ELR (cell line): ENCODE results near the gene YJEFN3.

Experiments used
- DNase-seq: peaks from one replicate; pipeline ENCODE4 v3.0.0-alpha.2; 2015; ENCODE audit warnings: low read depth

The YJEFN3 gene

DNA sequence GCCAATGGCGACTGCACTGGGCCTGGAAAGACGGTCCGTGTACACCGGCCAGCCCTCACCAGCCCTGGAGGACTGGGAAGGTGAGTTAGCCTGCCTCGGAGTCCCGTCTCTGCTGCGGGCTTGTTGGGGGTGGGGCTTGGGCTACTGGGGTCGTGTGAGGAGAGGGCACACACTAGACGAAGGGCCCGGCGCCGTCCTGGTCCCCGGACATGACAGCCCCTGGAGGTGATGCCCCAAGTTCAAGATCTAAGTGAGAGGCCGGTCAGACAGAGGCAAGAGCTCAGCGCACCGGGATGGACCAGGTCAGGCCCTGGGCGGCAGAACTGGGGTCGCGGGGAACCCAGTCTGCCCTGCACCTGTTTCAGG lies 11.0 kb downstream of the YJEFN3 start:
- no peak for DNase-seq

DNA sequence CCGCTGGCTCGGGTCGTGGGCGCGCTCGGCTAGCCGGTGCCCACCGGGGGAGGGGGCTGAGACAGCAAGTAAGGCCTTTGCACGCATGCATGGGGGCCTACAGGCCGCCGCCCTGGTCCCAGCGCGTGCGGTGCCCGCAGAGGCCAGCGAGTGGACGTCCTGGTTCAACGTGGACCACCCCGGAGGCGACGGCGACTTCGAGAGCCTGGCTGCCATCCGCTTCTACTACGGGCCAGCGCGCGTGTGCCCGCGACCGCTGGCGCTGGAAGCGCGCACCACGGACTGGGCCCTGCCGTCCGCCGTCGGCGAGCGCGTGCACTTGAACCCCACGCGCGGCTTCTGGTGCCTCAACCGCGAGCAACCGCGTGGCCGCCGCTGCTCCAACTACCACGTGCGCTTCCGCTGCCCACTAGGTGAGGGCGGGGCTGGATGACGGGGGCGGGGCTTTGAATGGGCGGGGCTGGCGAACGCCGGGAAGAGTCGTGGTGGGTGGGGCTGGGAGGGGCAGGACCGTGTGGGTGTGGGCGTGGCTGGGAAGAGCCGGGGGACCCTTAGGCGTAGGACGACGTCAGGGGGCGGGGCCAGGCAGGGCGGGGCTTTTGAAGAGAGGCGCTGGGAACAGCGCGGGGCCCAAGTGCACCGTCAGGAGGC lies 11.5 kb downstream of the YJEFN3 start:
- DNase-seq = peak; percentile 58

DNA sequence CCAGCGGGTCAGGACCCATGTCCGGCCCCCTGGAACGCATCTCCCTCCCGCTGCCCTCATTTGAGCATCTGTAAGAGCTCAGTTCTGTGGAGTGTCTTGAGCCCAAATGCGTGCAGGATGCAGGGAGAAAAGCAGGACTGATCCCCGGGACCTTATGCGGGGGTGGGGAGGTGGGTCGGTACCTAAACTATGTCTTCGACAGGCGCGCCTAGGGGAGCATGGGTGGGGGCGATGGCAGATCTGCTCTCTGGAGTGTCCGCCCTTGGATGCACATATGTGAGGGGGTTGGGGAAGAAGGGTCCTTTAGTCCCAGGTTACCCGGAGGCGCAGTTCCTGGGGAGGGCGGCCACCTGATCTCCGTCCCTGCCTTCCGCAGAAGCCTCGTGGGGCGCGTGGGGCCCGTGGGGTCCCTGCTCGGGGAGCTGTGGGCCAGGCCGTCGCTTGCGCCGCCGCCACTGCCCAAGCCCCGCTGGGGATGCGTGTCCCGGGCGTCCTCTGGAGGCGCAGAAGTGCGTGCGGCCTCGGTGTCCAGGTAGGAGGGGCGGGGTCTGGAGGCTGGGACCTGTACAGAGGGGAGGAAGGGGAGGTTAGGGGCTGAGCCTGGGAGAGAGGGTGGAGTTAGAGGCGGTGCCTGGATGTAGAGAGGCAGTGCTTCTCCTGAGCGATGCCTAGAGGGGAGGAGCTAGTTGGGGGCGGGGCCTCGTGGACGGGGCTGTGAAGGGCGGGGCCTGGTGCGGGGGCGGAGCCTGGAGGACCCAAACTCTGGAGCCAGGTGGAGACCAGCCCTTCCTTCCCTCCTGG lies 12.2 kb downstream of the YJEFN3 start:
- DNase-seq = peak; percentile 60

DNA sequence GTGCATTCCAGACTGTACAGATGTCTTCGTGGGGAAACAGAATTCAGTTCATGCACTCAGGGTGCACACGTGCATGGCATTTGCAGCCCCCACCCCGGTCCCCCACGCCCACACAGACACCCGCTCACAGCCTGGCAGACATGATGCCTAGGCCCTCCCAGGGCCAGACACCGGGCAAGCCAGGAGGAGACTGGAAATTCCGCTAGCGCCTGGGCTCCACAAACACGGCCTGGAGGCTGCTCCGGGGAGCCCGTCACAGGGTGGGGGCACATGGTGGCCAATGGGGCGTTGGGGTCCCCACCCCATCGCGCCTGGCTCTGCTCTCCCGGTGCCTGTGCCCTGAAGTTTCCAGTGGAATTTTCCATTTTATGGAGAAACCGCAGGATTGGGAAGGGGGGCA lies 12.9 kb downstream of the YJEFN3 start:
- DNase-seq = no peak

DNA sequence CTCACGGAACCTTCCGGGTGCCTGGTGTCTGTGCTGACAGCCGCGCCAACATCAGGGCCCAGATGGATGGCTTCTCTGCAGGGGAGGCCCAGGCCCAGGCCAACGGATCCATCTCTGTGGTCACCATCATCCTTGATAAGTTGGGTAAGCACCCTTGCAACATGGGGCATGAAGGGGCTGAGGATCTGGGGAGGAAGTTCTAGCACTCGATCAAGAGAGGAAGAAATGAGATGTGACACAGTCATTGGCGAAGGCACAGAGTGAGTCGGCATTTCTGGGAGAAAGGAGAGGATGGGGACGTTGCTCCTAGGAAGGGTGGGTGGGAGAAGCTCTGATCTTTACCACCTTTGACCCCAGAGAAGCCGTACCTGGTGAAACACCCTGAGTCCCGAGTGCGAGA lies 13.8 kb downstream of the YJEFN3 start:
- no peak for DNase-seq

DNA sequence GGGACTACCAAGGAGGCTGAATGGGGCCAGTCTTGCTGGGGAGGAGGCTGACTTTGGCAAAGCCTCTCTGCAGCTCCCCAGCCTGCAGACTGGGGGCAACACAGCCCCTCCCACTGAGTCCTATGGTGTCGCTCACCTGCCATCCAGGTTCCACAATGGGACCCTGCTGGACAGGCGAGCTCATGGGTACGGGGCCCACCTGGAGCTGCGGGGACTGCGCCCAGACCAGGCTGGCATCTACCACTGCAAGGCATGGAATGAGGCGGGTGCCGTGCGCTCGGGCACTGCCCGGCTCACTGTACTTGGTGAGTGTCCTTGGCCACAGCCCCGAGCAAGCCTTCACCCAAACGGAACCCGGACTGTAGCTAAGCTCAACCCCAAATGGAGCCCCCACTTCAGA lies 14.4 kb downstream of the YJEFN3 start:
- DNase-seq = no peak

DNA sequence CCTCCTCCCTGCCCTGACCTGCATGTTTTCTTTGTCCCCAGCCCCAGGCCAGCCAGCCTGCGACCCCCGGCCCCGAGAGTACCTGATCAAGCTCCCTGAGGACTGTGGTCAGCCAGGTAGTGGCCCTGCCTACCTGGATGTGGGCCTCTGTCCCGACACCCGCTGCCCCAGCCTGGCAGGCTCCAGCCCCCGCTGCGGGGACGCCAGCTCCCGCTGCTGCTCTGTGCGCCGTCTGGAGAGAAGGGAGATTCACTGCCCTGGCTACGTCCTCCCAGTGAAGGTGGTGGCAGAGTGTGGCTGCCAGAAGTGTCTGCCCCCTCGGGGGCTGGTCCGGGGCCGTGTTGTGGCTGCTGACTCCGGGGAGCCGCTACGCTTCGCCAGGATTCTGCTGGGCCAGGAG lies 14.9 kb downstream of the YJEFN3 start:
- DNase-seq = no peak

DNA sequence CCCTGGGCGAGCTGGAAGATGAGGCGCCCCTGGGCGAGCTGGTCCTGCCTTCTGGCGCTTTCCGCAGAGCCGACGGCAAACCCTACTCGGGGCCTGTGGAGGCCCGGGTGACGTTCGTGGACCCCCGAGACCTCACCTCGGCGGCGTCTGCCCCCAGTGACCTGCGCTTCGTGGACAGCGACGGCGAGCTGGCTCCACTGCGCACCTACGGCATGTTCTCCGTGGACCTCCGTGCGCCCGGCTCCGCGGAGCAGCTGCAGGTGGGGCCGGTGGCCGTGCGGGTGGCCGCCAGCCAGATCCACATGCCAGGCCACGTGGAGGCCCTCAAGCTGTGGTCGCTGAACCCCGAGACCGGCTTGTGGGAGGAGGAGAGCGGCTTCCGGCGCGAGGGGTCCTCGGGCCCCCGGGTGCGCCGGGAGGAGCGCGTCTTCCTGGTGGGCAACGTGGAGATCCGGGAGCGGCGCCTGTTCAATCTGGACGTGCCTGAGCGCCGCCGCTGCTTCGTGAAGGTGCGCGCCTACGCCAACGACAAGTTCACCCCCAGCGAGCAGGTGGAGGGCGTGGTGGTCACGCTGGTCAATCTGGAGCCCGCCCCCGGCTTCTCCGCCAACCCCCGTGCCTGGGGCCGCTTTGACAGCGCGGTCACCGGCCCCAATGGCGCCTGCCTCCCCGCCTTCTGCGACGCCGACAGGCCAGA lies 15.7 kb downstream of the YJEFN3 start:
- DNase-seq = no peak

DNA sequence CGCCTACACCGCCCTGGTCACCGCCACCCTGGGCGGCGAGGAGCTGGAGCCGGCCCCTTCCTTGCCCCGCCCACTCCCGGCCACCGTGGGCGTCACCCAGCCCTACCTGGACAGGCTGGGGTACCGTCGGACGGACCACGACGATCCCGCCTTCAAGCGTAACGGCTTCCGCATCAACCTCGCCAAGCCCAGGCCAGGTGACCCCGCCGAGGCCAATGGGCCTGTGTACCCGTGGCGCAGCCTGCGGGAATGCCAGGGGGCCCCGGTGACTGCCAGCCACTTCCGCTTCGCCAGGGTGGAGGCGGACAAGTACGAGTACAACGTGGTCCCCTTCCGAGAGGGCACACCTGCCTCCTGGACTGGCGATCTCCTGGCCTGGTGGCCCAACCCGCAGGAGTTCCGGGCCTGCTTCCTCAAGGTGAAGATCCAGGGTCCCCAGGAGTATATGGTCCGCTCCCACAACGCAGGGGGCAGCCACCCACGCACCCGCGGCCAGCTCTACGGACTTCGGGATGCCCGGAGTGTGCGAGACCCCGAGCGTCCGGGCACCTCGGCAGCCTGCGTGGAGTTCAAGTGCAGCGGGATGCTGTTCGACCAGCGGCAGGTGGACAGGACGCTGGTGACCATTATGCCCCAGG lies 16.4 kb downstream of the YJEFN3 start:
- no peak for DNase-seq

DNA sequence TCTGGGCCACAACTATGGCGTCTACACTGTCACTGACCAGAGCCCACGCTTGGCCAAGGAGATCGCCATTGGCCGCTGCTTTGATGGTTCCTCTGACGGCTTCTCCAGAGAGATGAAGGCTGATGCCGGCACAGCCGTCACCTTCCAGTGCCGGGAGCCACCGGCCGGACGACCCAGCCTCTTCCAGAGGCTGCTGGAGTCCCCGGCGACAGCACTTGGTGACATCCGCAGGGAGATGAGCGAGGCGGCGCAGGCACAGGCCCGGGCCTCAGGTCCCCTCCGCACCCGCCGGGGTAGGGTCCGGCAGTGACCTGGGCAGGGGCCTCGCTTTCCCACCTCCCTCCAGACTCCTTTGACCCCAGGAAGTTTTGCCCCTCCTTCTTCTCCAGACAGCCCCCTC lies 17.0 kb downstream of the YJEFN3 start:
- no peak for DNase-seq

DNA sequence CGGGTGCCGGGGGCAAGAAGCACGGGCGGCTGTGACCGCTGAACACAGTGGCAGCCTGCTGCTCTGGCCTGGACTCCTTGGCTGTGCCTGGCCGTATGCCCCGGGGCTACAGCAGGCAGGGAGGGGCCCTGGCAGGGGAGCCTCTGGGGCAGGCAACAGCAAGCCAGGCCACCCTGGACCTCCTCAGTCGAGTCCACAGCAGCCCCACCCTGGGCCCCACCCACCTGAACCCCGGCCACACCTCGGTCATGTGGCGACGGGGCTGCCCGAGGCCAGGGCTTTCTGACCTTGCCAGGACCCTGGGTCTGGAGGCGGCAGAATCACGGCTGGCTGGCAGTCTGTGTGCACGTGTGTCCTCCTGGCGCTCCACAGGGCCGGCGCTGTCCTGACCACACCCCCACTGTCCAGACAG lies 18.0 kb downstream of the YJEFN3 start:
- no peak for DNase-seq

DNA sequence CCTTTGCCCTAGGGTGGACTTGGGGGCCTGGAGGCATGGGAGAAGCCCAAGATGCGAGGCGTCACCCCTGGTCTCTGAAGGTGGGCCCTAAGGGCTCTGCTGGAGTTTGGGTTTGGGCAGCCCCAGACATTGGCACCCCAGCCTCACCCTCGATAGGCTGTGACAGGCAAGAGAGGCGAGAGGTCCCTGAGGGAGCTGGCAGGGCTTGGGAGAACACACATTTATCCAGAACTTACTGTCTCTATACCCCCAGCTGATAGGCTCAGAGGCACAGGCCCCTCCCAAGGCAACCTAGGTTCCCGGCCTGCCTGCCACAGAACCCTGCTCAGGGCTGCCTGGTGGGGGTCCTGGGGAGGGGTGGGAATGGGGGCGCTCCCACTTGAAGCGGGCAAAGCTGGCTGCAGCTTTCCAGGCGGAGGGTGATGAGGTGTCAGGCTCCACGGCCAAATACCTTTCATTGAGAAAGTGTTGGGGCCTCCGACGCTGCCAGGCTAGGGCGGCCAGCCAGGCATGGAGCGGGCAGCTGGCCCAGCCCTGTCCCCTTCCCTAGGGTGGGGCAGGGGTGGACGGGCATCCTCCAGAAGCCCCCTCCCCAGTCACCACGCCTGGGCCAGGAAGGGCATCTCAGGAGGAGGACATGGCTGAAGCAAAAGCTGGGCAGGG lies 19.1 kb downstream of the YJEFN3 start:
- no peak for DNase-seq

DNA sequence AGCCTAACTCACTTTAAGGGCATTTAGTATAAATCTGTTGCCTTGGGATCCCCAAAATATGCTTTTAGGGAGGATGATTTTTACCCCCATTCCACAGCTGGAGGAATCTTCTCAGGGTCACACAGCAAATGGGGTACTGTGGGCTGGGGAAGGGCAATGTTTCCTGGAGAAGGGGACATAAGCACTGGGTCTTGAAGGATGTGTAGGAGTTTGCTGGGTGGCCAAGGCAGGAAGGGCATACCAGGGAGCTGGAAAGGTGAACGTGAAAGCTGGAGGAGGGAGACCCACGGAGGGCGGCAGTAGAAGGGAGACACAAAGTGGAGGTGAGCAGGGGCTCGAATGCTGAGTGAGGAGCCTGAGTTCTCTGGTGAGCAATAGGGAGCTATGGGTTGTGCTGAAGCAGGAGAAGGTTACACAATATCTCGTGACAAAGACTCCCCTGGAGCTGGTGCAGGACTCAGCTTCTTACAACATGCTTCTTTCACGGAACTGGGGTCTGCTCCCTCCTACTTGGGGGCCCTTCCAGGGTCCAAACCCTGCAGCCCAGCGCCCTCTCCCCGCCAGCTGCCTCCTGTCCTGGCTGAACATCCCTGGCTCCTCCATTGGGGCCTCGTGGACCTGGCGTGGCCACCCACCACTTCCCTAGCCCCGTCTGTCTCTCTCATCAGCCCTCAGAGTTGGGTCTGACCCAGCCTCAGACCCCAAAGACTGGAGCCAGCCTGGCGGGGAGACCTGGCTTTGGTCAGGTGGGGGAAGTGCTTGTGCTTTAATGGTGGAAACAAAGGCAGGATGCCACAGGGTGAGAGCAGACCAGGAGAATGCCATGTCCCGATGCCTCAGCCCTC lies 20.4 kb downstream of the YJEFN3 start:
- no peak for DNase-seq

DNA sequence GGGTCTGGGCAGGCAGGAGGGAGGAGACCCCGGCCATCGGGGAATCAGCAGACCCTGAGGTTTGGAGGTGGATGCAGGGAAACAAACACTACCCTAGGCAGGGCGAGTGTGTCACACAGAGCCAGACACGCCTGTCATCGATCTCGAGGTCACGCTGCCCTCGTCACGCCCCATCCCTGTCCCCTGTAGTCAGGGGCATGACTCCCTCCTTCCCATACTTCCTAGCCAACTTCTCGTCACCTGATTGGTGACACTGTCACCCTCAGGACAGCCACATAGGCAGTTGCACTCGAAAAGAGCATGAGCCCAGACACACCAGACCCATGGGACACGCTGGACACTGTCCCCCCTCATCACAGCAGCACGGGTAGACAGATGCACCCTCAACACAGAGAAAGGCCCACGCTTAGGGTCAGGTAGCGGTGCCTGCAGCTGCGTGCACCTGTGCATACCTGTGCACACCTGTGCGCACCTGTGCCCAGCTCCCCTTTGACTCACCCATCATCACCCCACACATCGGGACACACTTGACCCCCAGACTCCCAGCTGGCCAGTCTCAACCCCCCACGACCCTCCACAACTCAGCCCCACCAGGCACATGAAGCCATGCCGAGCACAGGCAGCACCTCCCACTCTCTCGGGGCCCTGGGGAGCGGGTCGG lies 21.2 kb downstream of the YJEFN3 start:
- no peak for DNase-seq

DNA sequence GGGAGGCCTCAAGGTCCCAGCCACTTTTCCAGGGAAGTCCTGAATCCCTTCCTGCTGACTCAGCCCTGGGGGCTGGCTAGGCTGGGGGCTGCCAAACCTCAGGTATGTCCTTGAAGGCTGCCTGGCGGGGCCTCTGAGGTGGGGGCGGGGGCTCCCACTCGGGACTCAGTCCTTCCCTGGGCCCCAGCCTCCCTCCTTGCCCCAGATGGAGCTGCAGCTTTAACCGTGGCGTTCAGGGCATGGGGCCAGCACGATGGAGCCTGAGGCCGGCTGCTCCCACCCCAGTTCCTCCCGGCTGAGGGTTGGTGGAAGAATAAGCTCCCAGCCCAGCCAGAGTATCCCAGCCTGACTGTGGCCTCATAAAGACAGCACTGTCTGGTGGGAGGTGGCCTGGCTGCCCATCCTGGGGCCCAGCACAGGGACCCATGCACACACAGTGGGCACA lies 21.8 kb downstream of the YJEFN3 start:
- peak; percentile 27 for DNase-seq

DNA sequence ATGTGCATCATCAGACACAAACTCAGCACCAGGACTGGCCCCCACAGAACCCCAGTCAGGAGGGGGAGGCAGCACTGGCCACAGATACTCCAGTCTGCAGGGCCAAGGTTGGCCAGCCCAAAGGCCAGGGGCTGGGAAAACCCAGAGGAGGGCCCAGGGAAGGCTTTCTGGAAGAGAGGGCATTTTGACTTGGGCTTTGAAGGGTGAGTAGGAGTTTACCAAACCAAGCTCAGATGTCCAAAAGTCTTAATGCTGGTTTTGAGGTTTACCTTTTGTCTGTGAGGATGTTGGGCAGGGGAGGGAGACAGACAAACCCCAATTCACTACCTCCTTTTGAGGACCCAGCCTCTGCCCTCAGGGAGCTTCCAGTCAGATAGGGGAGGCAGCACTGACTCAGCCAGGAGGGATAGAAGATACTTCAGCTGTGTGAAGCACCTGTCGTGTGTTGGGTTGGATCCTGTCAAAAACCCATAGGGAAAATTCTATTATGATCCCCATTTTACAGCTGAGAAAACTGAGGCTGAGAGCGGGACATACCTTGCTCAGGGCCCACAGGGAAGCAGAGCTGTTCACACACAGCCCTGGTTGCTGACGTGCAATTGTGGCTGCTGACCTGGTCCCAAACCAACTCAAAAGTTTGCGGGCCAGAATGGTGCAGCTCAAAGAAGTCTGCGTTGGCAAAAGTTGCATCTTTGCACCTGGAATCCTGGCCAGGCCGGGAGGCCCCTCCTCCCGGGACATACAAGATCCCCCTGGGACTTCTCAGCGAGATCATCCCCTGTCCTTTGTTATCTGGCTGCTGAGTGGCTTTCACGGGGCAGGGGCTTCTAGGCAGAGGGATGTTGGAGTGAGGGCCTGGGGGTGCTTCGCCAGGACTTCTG lies 22.5 kb downstream of the YJEFN3 start:
- DNase-seq = no peak

DNA sequence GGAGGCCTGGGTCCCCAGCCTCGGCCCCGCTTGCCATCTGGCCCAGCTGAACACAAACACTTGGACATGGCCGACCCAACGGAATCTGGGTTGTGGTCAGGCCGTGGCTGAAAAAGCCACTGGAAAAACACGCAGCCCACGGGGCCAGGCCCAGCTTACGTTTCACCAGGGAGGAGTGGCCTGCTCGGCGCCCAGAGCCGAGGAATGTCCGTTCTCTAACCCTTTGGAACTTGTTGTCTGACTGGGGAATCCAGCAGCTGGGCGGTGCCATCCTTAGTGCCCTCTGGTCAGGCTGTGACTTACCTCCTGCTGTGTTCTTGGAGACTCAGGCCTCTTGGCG lies 23.1 kb downstream of the YJEFN3 start:
- no peak for DNase-seq

DNA sequence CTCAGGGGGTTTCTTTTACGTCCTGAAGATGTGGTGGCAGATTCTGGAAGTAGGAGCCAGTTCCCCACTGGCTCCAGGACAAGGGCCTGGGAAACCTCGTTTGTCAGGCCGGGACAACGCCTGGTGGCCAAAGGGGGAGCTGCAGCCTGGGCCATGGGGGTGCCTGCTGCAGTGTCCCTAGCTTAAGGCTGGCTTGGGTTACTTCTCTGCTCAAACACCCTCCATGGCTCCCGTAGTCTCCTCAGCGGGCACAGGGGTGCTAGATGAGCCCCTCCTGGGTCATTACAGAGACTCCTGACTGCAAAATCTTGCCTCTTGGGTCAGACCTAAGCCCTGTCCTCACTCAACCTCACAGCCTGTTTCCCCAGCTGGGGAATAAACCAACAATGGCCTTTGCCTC lies 24.1 kb downstream of the YJEFN3 start:
- peak; percentile 61 for DNase-seq

DNA sequence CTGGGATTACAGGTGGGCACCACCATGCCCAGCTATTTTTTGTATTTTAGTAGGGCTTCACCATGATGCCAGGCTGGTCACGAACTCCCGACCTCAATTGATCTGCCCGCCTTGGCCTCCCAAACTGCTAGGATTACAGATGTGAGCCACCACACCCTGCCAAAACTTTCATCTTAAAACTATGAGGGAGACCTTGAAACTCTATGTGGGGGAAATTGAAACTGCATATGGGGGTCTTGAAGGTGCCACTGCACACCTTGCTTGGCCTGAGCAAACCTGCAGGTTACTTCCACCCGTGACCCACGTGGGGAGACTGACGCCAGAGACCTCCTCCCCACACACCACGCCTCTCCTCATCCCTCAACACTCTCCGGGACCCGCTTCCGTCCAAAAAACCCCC lies 25.0 kb downstream of the YJEFN3 start:
- no peak for DNase-seq
